HUES48 (cell line): Measurements from ENCODE around the gene TRIM59.

ENCODE experiments used
- H3K27ac ChIP-seq: one replicate; pipeline ENCODE4 v1.7.0; 2013; ENCODE audit warnings: low read depth, low read length, inconsistent platforms
- H3K27me3 ChIP-seq: 2 replicates; pipeline ENCODE4 v1.6.1; 2013; ENCODE audit warnings: mild to moderate bottlenecking, low read length; ENCODE audit not compliant: control insufficient read depth, insufficient read depth
- H3K36me3 ChIP-seq: 2 replicates; pipeline ENCODE4 v1.6.1; 2013; ENCODE audit warnings: low read length; ENCODE audit not compliant: control insufficient read depth, insufficient read depth
- H3K4me1 ChIP-seq: 2 replicates; pipeline ENCODE4 v1.6.1; 2013; ENCODE audit warnings: mild to moderate bottlenecking, low read length; ENCODE audit not compliant: control insufficient read depth, insufficient read depth
- H3K4me3 ChIP-seq: 2 replicates; pipeline ENCODE4 v1.5.1; 2013; ENCODE audit warnings: mild to moderate bottlenecking, low read depth, low read length
- H3K9ac ChIP-seq: 2 replicates; pipeline ENCODE4 v1.6.1; 2013; ENCODE audit warnings: mild to moderate bottlenecking, low read depth, low read length, moderate library complexity
- H3K9me3 ChIP-seq: 2 replicates; pipeline ENCODE4 v1.6.1; 2013; ENCODE audit warnings: low read length; ENCODE audit not compliant: control insufficient read depth, insufficient read depth

The TRIM59 gene

DNA sequence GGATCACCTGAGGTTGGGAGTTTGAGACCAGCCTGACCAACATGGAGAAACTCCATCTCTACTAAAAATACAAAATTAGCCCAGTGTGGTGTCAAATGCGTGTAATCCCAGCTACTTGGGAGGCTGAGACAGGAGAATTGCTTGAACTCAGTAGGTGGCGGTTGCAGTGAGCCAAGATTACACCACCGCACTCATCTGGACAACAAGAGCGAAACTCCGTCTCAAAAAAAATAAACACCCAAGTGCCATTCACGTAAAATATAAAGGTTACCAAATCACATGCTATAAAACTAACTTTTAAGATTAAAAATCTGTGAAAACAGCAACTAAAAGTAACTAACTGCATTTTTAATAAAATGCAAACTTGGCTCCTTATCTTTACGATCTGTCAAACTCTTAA, 8.9 kb downstream of the TRIM59 start:
- no peak overlapping the region for H3K9ac ChIP-seq
- no peak overlapping the region for H3K4me3 ChIP-seq
- H3K36me3 ChIP-seq = peaks cover 79% of the 10 kb centered on the region
- H3K4me1 ChIP-seq = no peaks in the 10 kb centered on the region
- no peak overlapping the region for H3K27ac ChIP-seq
- no peaks in the 10 kb centered on the region for H3K9me3 ChIP-seq
- H3K27me3 ChIP-seq = no peaks in the 10 kb centered on the region

DNA sequence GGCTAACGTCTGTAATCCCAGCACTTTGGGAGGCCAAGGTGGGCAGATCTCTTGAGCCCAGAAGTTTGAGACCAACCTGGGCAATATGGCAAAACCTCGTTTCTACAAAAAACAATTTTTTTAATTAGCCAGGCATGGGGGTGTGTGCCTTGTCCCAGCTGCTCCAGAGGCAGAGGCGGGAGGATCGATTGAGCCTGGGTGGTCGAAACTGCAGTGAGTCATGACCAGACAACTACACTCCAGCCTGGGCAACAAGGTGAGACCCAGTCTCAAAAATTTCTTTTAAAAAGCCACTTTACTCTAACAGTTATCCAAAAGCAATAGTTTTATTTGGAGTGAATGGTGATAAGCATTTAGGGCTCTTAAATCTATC, 12.5 kb downstream of the TRIM59 start:
- no peaks in the 10 kb centered on the region for H3K27me3 ChIP-seq
- H3K4me3 ChIP-seq = no peak overlapping the region
- no peaks in the 10 kb centered on the region for H3K9me3 ChIP-seq
- no peak overlapping the region for H3K9ac ChIP-seq
- no peak overlapping the region for H3K27ac ChIP-seq
- no peaks in the 10 kb centered on the region for H3K4me1 ChIP-seq
- H3K36me3 ChIP-seq = peaks cover 87% of the 10 kb centered on the region

DNA sequence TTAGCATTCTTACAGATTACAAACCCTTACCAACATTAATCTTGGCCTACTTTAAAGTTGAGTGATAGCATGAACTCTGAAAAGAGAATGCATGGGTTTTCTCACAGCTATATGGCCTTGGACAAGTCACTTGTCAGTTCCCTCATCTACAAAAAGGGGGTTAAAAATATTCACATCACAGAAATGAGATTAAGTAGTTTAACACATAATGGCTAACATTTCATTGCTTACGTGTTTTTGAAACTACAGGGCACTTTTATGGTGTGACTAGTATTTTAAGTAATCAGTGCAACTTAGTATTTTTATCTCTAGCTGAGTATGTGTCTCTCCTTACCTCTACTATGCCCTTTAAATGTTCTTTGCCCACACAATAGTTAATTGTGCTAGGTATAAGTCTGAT, 13.8 kb downstream of the TRIM59 start:
- Histone ChIP-seq H3K4me1 (no peaks in the 10 kb centered on the region), H3K4me3 (no peak overlapping the region), H3K9me3 (no peaks in the 10 kb centered on the region), H3K9ac (no peak overlapping the region), H3K27ac (no peak overlapping the region), H3K36me3 (peaks cover 97% of the 10 kb centered on the region), H3K27me3 (no peaks in the 10 kb centered on the region)

GRCh38 chr3:160435095-160435494, 14.5 kb downstream of the TRIM59 start:
- Histone ChIP-seq H3K4me3 (no peak overlapping the region), H3K4me1 (no peaks in the 10 kb centered on the region), H3K27ac (no peak overlapping the region), H3K27me3 (no peaks in the 10 kb centered on the region), H3K9ac (no peak overlapping the region), H3K36me3 (peaks cover 98% of the 10 kb centered on the region), H3K9me3 (no peaks in the 10 kb centered on the region)

DNA sequence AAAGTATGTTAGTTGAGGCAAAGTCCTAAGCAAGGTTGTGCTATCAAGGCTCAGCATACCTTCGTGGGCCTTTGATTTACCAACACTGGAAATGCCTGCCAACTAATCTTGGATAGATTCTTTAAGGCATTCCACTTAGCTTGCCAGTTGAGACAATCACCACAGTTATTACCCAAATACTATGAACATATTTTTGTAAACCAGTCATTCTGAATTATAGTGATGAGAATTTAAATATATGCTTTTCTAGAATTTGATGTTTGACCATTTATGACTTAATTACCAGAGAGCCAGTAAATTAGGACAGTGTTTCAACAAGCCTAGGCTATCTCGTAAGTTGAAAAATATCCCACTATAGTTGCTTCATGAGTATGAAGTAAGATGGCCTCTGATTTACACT, 15.5 kb downstream of the TRIM59 start:
- Histone ChIP-seq H3K9ac (no peak overlapping the region), H3K36me3 (peaks cover 97% of the 10 kb centered on the region), H3K4me3 (no peak overlapping the region), H3K9me3 (no peaks in the 10 kb centered on the region), H3K27me3 (no peaks in the 10 kb centered on the region), H3K4me1 (no peaks in the 10 kb centered on the region), H3K27ac (no peak overlapping the region)

- Histone ChIP-seq H3K36me3 (peaks cover 99% of the 10 kb centered on the region), H3K4me1 (no peaks in the 10 kb centered on the region), H3K27me3 (no peaks in the 10 kb centered on the region), H3K9ac (no peak overlapping the region), H3K4me3 (no peak overlapping the region), H3K9me3 (no peaks in the 10 kb centered on the region), H3K27ac (no peak overlapping the region)
Measured at GRCh38 chr3:160427832-160428424, 21.7 kb downstream of the TRIM59 start.

GRCh38 chr3:160417311-160417710, 32.3 kb downstream of the TRIM59 start:
- H3K27ac ChIP-seq = no peak overlapping the region
- H3K27me3 ChIP-seq = no peaks in the 10 kb centered on the region
- no peaks in the 10 kb centered on the region for H3K4me1 ChIP-seq
- no peaks in the 10 kb centered on the region for H3K9me3 ChIP-seq
- no peak overlapping the region for H3K9ac ChIP-seq
- peaks cover 97% of the 10 kb centered on the region for H3K36me3 ChIP-seq
- H3K4me3 ChIP-seq = no peak overlapping the region

- H3K9ac ChIP-seq = no peak overlapping the region
- H3K9me3 ChIP-seq = no peaks in the 10 kb centered on the region
- no peaks in the 10 kb centered on the region for H3K27me3 ChIP-seq
- peaks cover 95% of the 10 kb centered on the region for H3K36me3 ChIP-seq
- H3K4me3 ChIP-seq = no peak overlapping the region
- H3K4me1 ChIP-seq = no peaks in the 10 kb centered on the region
- no peak overlapping the region for H3K27ac ChIP-seq
Measured at GRCh38 chr3:160413613-160414248, 35.9 kb downstream of the TRIM59 start.

- H3K27ac ChIP-seq = no peak overlapping the region
- H3K9ac ChIP-seq = no peak overlapping the region
- no peaks in the 10 kb centered on the region for H3K9me3 ChIP-seq
- no peaks in the 10 kb centered on the region for H3K27me3 ChIP-seq
- peaks cover 95% of the 10 kb centered on the region for H3K36me3 ChIP-seq
- H3K4me1 ChIP-seq = no peaks in the 10 kb centered on the region
- no peak overlapping the region for H3K4me3 ChIP-seq
Measured at GRCh38 chr3:160412477-160412876, 37.1 kb downstream of the TRIM59 start.

GRCh38 chr3:160409812-160410610, 39.6 kb downstream of the TRIM59 start:
- Histone ChIP-seq H3K4me3 (no peak overlapping the region), H3K4me1 (no peaks in the 10 kb centered on the region), H3K27ac (no peak overlapping the region), H3K36me3 (peaks cover 95% of the 10 kb centered on the region), H3K9me3 (no peaks in the 10 kb centered on the region), H3K27me3 (no peaks in the 10 kb centered on the region), H3K9ac (no peak overlapping the region)

GRCh38 chr3:160403796-160404470, 45.7 kb downstream of the TRIM59 start:
- H3K9me3 ChIP-seq = no peaks in the 10 kb centered on the region
- H3K27me3 ChIP-seq = no peaks in the 10 kb centered on the region
- no peak overlapping the region for H3K4me3 ChIP-seq
- H3K9ac ChIP-seq = no peak overlapping the region
- no peak overlapping the region for H3K27ac ChIP-seq
- H3K4me1 ChIP-seq = peaks cover 19% of the 10 kb centered on the region
- H3K36me3 ChIP-seq = peaks cover 70% of the 10 kb centered on the region
